SK-N-MC (cell line): Measurements from ENCODE around the gene AP5S1.

ENCODE experiments used
- EZH2 ChIP-seq: fragments of 200-600 bp; sonication (generic); IDR thresholded peaks from one replicate; pipeline ENCODE4 v1.6.1; 2017; ENCODE audit warnings: antibody characterized with exemption
- FOXP2 ChIP-seq: optimal IDR thresholded peaks from 2 replicates; pipeline ENCODE3; 2011; ENCODE audit warnings: mild to moderate bottlenecking, moderate library complexity; ENCODE audit not compliant: insufficient read depth; ENCODE audit errors: extremely low read length, control extremely low read depth
- POLR2AphosphoS5 ChIP-seq: IDR thresholded peaks from 2 replicates; pipeline ENCODE4 v1.6.1; 2012; ENCODE audit warnings: mild to moderate bottlenecking, low read depth, low read length, borderline replicate concordance

DNA sequence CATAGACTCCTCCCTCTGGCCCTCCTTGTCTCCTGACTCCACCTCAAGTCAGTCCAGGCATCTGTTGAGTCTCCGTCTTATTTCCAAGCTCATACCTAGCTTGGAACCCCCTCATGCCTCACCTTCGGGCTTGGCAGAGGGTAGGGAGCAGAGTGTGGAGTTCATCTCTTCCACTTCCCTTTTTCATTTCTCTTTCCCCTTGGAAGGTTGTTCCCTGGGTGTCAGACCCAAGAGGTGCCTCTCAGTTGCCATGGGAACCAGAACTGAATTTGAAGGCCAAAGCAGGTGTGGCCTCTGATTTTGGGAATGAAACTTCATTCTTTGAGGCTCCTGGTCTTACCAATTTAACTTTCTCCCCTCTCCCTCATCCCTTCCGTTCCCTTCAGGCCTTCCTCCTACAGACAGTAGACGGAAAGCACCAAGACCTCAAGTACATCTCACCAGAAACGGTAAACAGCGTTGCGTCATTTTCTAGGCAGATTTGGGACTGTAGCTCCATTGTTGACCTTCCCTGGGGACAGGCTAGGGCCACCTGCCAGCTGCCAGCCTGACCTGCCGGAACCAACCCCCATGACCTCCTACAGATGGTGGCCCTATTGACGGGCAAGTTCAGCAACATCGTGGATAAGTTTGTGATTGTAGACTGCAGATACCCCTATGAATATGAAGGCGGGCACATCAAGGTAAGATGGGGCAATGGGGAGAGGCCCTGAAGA lies 17.7 kb upstream of the AP5S1 start:
- no peak for TF ChIP-seq EZH2
- no peak for TF ChIP-seq POLR2AphosphoS5
- no peak for TF ChIP-seq FOXP2
